Endodermal cell (in vitro differentiated cells): ENCODE results near the gene LCE5A. TPM values are rescaled to one million over a fixed set of nuclear protein-coding genes. Genes with fewer than 3 reads are reported as not detected.
"Not testable (repeated sequence)": the region's sequence is repeated elsewhere in the genome, so short reads cannot be mapped to it uniquely, and the experiment has no call there.

ENCODE experiments used
- DNase-seq: peaks from one replicate; pipeline ENCODE4 v3.0.0-alpha.2; 2017
- H3K27ac ChIP-seq: 2 replicates; pipeline ENCODE4 v1.5.1; 2013; ENCODE audit warnings: mild to moderate bottlenecking, low read depth, low read length, moderate library complexity
- H3K27me3 ChIP-seq: 2 replicates; pipeline ENCODE4 v1.6.1; 2013; ENCODE audit warnings: mild to moderate bottlenecking, low read length, moderate library complexity; ENCODE audit not compliant: insufficient read depth, control insufficient read depth, poor library complexity, severe bottlenecking
- H3K36me3 ChIP-seq: 2 replicates; pipeline ENCODE4 v1.7.0; 2013; ENCODE audit warnings: mild to moderate bottlenecking, low read length, moderate library complexity; ENCODE audit not compliant: control insufficient read depth, insufficient read depth
- H3K4me1 ChIP-seq: one replicate; pipeline ENCODE4 v1.7.0; 2013; ENCODE audit warnings: low read length; ENCODE audit not compliant: control insufficient read depth, insufficient read depth
- H3K4me3 ChIP-seq: 2 replicates; pipeline ENCODE4 v1.5.1; 2013; ENCODE audit warnings: mild to moderate bottlenecking, low read length, moderate library complexity
- H3K9ac ChIP-seq: 2 replicates; pipeline ENCODE4 v1.6.1; 2013; ENCODE audit warnings: mild to moderate bottlenecking, low read length, moderate library complexity; ENCODE audit not compliant: poor library complexity, severe bottlenecking; ENCODE audit errors: extremely low read depth
- H3K9me3 ChIP-seq: 2 replicates; pipeline ENCODE4 v1.6.1; 2013; ENCODE audit warnings: mild to moderate bottlenecking, low read length, moderate library complexity; ENCODE audit not compliant: control insufficient read depth
- H3K27ac Mint-ChIP-seq: 2 replicates; pipeline ENCODE4 v1.8.0; 2020; ENCODE audit warnings: mixed read lengths
- H3K27me3 Mint-ChIP-seq: 2 replicates; pipeline ENCODE4 v1.8.0; 2021; ENCODE audit warnings: mild to moderate bottlenecking, mixed read lengths; ENCODE audit not compliant: insufficient read depth
- H3K36me3 Mint-ChIP-seq: 2 replicates; pipeline ENCODE4 v1.8.0; 2020; ENCODE audit warnings: low read depth, mixed read lengths
- H3K4me1 Mint-ChIP-seq: 2 replicates; pipeline ENCODE4 v1.8.0; 2020; ENCODE audit warnings: mixed read lengths
- H3K4me3 Mint-ChIP-seq: 2 replicates; pipeline ENCODE4 v1.8.0; 2020; ENCODE audit warnings: mild to moderate bottlenecking, moderate library complexity, mixed read lengths
- H3K9me3 Mint-ChIP-seq: 2 replicates; pipeline ENCODE4 v1.8.0; 2020; ENCODE audit warnings: mild to moderate bottlenecking, mixed read lengths
- WGBS, 2 experiments: methylation state at CpG; one replicate each; pipeline versions ENCODE4 v1.1.5 to v1.1.7; 2013; ENCODE audit warnings: missing lambda C conversion rate in 2 of 2, mixed read lengths in 1 of 2; ENCODE audit not compliant: insufficient coverage in 1 of 2, insufficient read length in 1 of 2; 5-methylcytosine and 5-hydroxymethylcytosine counted together
- total RNA-seq, 2 donors: library from RNA; stranded (reverse); fragmentation: NEBNext Ultra II Directional in 1 of 2; extraction: Animal tissue kit (Norgen Biotek cat#: 25700) in 1 of 2; gene quantifications; 2 replicates in 1 of 2; 3 replicates in 1 of 2; pipeline ENCODE4 v1.2.1, GENCODE V29; 2021
- TF ChIP-seq, protein P1 (sequence below): fragments of 200-600 bp; sonication (generic); conservative IDR thresholded peaks from 2 replicates; pipeline ENCODE4 v1.5.0; 2021; ENCODE audit warnings: antibody characterized with exemption, mild to moderate bottlenecking

Gene LCE5A
- total RNA-seq, 2 donors from 2014 or later = not detected

GRCh38 chr1:152481869-152482664, 28.5 kb upstream of the LCE5A start:
- TF ChIP-seq, protein P1, sequence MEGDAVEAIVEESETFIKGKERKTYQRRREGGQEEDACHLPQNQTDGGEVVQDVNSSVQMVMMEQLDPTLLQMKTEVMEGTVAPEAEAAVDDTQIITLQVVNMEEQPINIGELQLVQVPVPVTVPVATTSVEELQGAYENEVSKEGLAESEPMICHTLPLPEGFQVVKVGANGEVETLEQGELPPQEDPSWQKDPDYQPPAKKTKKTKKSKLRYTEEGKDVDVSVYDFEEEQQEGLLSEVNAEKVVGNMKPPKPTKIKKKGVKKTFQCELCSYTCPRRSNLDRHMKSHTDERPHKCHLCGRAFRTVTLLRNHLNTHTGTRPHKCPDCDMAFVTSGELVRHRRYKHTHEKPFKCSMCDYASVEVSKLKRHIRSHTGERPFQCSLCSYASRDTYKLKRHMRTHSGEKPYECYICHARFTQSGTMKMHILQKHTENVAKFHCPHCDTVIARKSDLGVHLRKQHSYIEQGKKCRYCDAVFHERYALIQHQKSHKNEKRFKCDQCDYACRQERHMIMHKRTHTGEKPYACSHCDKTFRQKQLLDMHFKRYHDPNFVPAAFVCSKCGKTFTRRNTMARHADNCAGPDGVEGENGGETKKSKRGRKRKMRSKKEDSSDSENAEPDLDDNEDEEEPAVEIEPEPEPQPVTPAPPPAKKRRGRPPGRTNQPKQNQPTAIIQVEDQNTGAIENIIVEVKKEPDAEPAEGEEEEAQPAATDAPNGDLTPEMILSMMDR = no peak
- Mint-ChIP-seq H3K27ac (no peak overlapping the region), H3K4me3 (no peak overlapping the region), H3K4me1 (no peaks in the 10 kb centered on the region), H3K9me3 (peaks cover 96% of the 10 kb centered on the region), H3K27me3 (no peaks in the 10 kb centered on the region), H3K36me3 (no peaks in the 10 kb centered on the region)
- Histone ChIP-seq H3K27ac (no peak overlapping the region), H3K4me1 (no peaks in the 10 kb centered on the region), H3K36me3 (no peaks in the 10 kb centered on the region), H3K9me3 (peaks cover 71% of the 10 kb centered on the region), H3K9ac (no peak overlapping the region), H3K27me3 (no peaks in the 10 kb centered on the region), H3K4me3 (no peak overlapping the region)
- WGBS, 2 experiments = 59 to 62% methylated on average over 6 to 8 of the region's 8 CpGs
- DNase-seq = no peak

GRCh38 chr1:152486400-152487006, 24.1 kb upstream of the LCE5A start:
- H3K27me3 ChIP-seq = no peaks in the 10 kb centered on the region
- TF ChIP-seq, protein P1 = peak; percentile 23
- 45 to 65% methylated on average over 2 to 3 of the region's 3 CpGs for WGBS, 2 experiments
- peaks cover 59% of the 10 kb centered on the region for H3K9me3 ChIP-seq
- no peak overlapping the region for H3K4me3 ChIP-seq
- Mint-ChIP-seq H3K27me3 (no peaks in the 10 kb centered on the region), H3K4me1 (no peaks in the 10 kb centered on the region), H3K4me3 (no peak overlapping the region), H3K9me3 (peaks cover 79% of the 10 kb centered on the region), H3K27ac (no peak overlapping the region), H3K36me3 (no peaks in the 10 kb centered on the region)
- H3K9ac ChIP-seq = no peak overlapping the region
- no peaks in the 10 kb centered on the region for H3K36me3 ChIP-seq
- DNase-seq = no peak
- H3K4me1 ChIP-seq = no peaks in the 10 kb centered on the region
- no peak overlapping the region for H3K27ac ChIP-seq

DNA sequence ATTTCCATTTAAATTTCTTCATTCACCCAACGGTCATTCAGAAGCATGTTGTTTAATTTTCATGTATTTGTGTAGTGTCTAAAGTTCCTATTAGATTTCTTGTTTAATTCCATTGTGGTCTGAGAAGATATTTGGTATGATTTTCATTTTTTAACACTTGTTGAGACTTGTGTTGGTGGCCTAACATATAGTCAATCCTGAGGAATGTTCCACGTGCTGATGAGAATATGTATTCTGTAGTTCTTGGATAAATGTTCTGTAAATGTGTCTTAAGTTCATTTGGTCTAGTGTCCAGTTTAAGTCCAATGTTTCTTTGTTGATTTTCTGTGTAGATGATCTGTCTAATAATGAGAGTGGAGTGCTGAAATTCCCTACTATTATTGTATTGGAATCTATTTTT, 22.7 kb upstream of the LCE5A start:
- H3K27me3 Mint-ChIP-seq = no peaks in the 10 kb centered on the region
- Histone ChIP-seq H3K27ac (no peak overlapping the region), H3K9ac (no peak overlapping the region), H3K4me3 (no peak overlapping the region), H3K27me3 (no peaks in the 10 kb centered on the region), H3K4me1 (no peaks in the 10 kb centered on the region), H3K9me3 (peaks cover 54% of the 10 kb centered on the region), H3K36me3 (no peaks in the 10 kb centered on the region)
- H3K27ac Mint-ChIP-seq = no peak overlapping the region
- no peak for DNase-seq
- peaks cover 73% of the 10 kb centered on the region for H3K9me3 Mint-ChIP-seq
- no peaks in the 10 kb centered on the region for H3K4me1 Mint-ChIP-seq
- TF ChIP-seq, protein P1 = no peak
- WGBS, 2 experiments = 68% methylated on average over 2 of the region's 2 CpGs; no CpG with 5 or more reads in 1 of the 2 experiments
- no peak overlapping the region for H3K4me3 Mint-ChIP-seq
- no peaks in the 10 kb centered on the region for H3K36me3 Mint-ChIP-seq

DNA sequence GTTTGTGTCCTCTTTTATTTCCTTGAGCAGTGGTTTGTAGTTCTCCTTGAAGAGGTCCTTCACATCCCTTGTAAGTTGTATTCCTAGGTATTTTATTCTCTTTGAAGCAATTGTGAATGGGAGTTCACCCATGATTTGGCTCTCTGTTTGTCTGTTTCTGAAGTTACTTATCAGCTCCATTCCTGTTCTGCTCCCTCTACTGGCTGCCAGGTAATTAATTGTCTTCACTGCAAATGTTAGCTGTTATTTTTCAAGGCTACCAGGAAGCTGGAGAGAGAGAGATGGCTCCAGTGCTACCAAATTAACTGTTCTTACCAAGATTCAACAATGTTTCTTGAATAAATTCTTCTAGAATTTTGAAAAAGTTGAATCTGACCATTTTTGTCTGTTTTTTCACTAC, 19.1 kb upstream of the LCE5A start:
- not testable (repeated sequence) for H3K4me1 Mint-ChIP-seq, H3K36me3 Mint-ChIP-seq, H3K27ac ChIP-seq, H3K27me3 Mint-ChIP-seq, H3K4me3 Mint-ChIP-seq, H3K27ac Mint-ChIP-seq, H3K36me3 ChIP-seq, H3K27me3 ChIP-seq, H3K4me1 ChIP-seq, DNase-seq, H3K4me3 ChIP-seq, H3K9ac ChIP-seq
- H3K9me3 ChIP-seq = peaks cover 47% of the 10 kb centered on the region
- peaks cover 65% of the 10 kb centered on the region for H3K9me3 Mint-ChIP-seq
